ENCODE results near the gene TRIM47. TPM values are rescaled to one million over a fixed set of nuclear protein-coding genes. Genes with fewer than 3 reads are reported as not detected.
A peak's percentile ranks its signal among the peaks of the same experiment; 100 is the strongest.
"Not testable (repeated sequence)": the region's sequence is repeated elsewhere in the genome, so short reads cannot be mapped to it uniquely, and the experiment has no call there.

Gene TRIM47
- total and polyA plus RNA-seq, 3 donors from 2014 or later, result 18.3 to 48.6 (median 43.5) TPM

- TF ChIP-seq, protein P1, sequence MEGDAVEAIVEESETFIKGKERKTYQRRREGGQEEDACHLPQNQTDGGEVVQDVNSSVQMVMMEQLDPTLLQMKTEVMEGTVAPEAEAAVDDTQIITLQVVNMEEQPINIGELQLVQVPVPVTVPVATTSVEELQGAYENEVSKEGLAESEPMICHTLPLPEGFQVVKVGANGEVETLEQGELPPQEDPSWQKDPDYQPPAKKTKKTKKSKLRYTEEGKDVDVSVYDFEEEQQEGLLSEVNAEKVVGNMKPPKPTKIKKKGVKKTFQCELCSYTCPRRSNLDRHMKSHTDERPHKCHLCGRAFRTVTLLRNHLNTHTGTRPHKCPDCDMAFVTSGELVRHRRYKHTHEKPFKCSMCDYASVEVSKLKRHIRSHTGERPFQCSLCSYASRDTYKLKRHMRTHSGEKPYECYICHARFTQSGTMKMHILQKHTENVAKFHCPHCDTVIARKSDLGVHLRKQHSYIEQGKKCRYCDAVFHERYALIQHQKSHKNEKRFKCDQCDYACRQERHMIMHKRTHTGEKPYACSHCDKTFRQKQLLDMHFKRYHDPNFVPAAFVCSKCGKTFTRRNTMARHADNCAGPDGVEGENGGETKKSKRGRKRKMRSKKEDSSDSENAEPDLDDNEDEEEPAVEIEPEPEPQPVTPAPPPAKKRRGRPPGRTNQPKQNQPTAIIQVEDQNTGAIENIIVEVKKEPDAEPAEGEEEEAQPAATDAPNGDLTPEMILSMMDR (IDR thresholded peaks at IDR 0.05), result no peak
- TF ChIP-seq POLR2A (IDR thresholded peaks at IDR 0.05), result no peak
- peak; percentile 90 for DNase-seq
- no peak overlapping the region for H3K4me3 ChIP-seq
- H3K27me3 ChIP-seq, result no peaks in the 10 kb centered on the region
- intact Hi-C loops (cut with DNase I; ENCODE audit: low total_unique reads), result no loop called here
- 65 to 75% methylated on average over 9 of the region's 9 CpGs for WGBS, 2 donors
- no peaks in the 10 kb centered on the region for H3K36me3 ChIP-seq (ENCODE audit: low read depth, missing control alignments)
- H3K9me3 ChIP-seq, result no peaks in the 10 kb centered on the region
- H3K27ac ChIP-seq, result peak overlapping the region; percentile 39 to 66
- H3K4me1 ChIP-seq, result peaks cover 17% of the 10 kb centered on the region
These were observed 16.5 kb downstream of the TRIM47 start for GRCh38 chr17:75861927-75862317.

- H3K4me1 ChIP-seq, result peaks cover 17% of the 10 kb centered on the region
- H3K27me3 ChIP-seq; intact Hi-C loops (cut with DNase I; ENCODE audit: low total_unique reads); H3K9me3 ChIP-seq; DNase-seq; H3K4me3 ChIP-seq; H3K27ac ChIP-seq; H3K36me3 ChIP-seq (ENCODE audit: low read depth, missing control alignments): not testable (repeated sequence)
- 87 to 96% methylated on average over 10 of the region's 10 CpGs for WGBS, 2 donors
These were observed 19.0 kb downstream of the TRIM47 start for GRCh38 chr17:75859358-75859757.

GRCh38 chr17:75856062-75856756 lies 22.2 kb downstream of the TRIM47 start:
- intact Hi-C loops (cut with DNase I; ENCODE audit: low total_unique reads), result no loop called here
- H3K4me1 ChIP-seq, result peaks cover 21% of the 10 kb centered on the region

DNA sequence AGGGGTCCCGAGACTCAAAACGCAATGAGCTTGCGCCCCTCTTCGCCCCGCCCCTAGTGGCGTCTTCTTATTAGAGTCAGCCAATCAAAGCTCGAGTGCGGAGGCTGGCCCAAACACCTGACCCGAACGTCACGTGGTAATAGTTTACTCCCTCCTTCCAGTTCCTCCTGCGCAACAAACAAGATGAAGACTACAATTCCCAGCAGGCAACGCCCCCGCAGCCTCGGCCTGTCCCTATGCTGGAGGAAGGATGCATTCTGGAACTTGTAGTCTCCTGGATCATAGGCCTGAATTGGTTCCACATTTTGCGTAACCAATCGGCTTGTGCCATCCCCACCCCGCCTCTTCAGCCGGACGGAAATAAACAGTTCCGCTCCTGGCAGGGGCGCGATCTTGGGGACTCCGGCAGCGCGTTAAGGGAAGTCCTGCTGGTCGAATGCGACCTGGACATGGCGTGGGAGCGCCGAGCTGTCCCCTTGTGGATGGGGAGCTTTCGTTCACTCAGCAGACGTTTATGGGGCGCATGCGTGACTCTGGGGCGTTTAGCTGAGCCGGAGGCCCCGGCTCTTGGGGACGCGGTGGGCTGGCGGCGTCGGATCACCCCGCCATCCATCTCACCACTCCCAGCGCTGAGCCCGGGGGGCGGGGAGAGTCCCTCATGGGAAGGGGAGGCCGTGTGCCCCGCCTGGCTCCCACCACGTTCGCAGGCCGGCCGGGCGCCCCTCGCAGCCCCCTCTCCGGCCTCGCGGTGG lies 22.9 kb downstream of the TRIM47 start, which contains the start of gene WBP2:
WBP2 (minus strand) TSS at position 26 of the 752 bp plus-strand sequence. CDS start 38 bp downstream, outside the sequence.
- Histone ChIP-seq H3K27ac (peak within 1 kb of the TSS; percentile 96 to 97), H3K9me3 (no peaks in the 10 kb centered on the region), H3K36me3 (ENCODE audit: low read depth, missing control alignments) (no peaks in the 10 kb centered on the region), H3K27me3 (no peaks in the 10 kb centered on the region), H3K4me1 (peaks cover 21% of the 10 kb centered on the region), H3K4me3 (peak within 1 kb of the TSS; percentile 75 to 87)
- DNase-seq, result peak; percentile 100
- WGBS, 2 donors, result 0 to 1% methylated on average over 24 to 35 of the region's 58 CpGs
- intact Hi-C loops (cut with DNase I; ENCODE audit: low total_unique reads), result no loop called here
- TF ChIP-seq POLR2A (IDR thresholded peaks at IDR 0.05), result peak; percentile 99
- TF ChIP-seq, protein P1 (IDR thresholded peaks at IDR 0.05), result peak; percentile 48 to 66 (median 61)

More at GRCh38 chr17:75856062-75856756, 22.2 kb downstream of the TRIM47 start:
- peak overlapping the region; percentile 75 to 87 for H3K4me3 ChIP-seq
- peak overlapping the region; percentile 94 to 97 for H3K27ac ChIP-seq
- no peaks in the 10 kb centered on the region for H3K36me3 ChIP-seq (ENCODE audit: low read depth, missing control alignments)
- TF ChIP-seq, protein P1 (IDR thresholded peaks at IDR 0.05), result no peak
- TF ChIP-seq POLR2A (IDR thresholded peaks at IDR 0.05), result no peak
- H3K9me3 ChIP-seq, result no peaks in the 10 kb centered on the region
- WGBS, 2 donors, result 2% methylated on average over 13 to 17 of the region's 24 CpGs
- H3K27me3 ChIP-seq, result no peaks in the 10 kb centered on the region
- peak; percentile 61 for DNase-seq

- no peak for TF ChIP-seq POLR2A (IDR thresholded peaks at IDR 0.05)
- TF ChIP-seq, protein P1 (IDR thresholded peaks at IDR 0.05), result no peak
- WGBS, 2 donors, result 0 to 1% methylated on average over 14 to 19 of the region's 19 CpGs
- Histone ChIP-seq H3K36me3 (ENCODE audit: low read depth, missing control alignments) (no peaks in the 10 kb centered on the region), H3K27me3 (no peaks in the 10 kb centered on the region), H3K27ac (peak overlapping the region; percentile 96 to 97), H3K9me3 (no peaks in the 10 kb centered on the region), H3K4me3 (peak overlapping the region; percentile 75 to 87), H3K4me1 (peaks cover 25% of the 10 kb centered on the region)
- no peak for DNase-seq
- intact Hi-C loops (cut with DNase I; ENCODE audit: low total_unique reads), result no loop called here
These were observed 23.5 kb downstream of the TRIM47 start for GRCh38 chr17:75854881-75855309.
